GM12878 (cell line): ENCODE data around the gene GPR17. TPM values are rescaled to one million over a fixed set of nuclear protein-coding genes. Genes with fewer than 3 reads are reported as not detected.

Source experiments
- ATAC-seq: fragments of 200-7000 bp; cut with Tn5 transposase; 3 replicates; pipeline ENCODE4 v1.9.1; 2020; ENCODE audit warnings: mild to moderate bottlenecking, moderate library complexity
- BruUV-seq: library from RNA; stranded (reverse); fragments of 400-500 nt; replicated peaks from 2 replicates; lab custom pipeline; 2021; lab: Mats Ljungman, UMichigan
- CTCF ChIA-PET: fragments of 300-600 bp; sonication (Branson Sonifier 250); formaldehyde crosslinking; extraction: SDS; loops from one replicate; lab custom pipeline; 2021; ENCODE audit warnings: inconsistent platforms; lab: Yijun Ruan, JAX
- POLR2A ChIA-PET: fragments of 350-600 bp; formaldehyde crosslinking; extraction: SDS; loops from one replicate; lab custom pipeline; 2021; ENCODE audit warnings: inconsistent platforms; lab: Charles Lee
- RAD21 ChIA-PET: fragments of 300-600 bp; sonication (Branson Sonifier 250); formaldehyde crosslinking; loops from one replicate; lab custom pipeline; 2023; ENCODE audit warnings: antibody characterized with exemption; ENCODE audit not compliant: unreplicated experiment; lab: Charles Lee
- SMC1A ChIA-PET: fragments of 300-600 bp; sonication (Branson Sonifier 250); formaldehyde crosslinking; loops from one replicate; lab custom pipeline; 2023; ENCODE audit not compliant: unreplicated experiment, uncharacterized antibody; lab: Charles Lee
- DNase-seq: peaks from one replicate; pipeline ENCODE4 v3.0.0-alpha.2; 2011; ENCODE audit warnings: low read depth, low spot score
- FAIRE-seq: peaks from 3 replicates; lab custom pipeline; 2011; peaks lifted over from hg19 to GRCh38; lab: Jason Lieb, UNC
- H2AFZ ChIP-seq: 2 replicates; pipeline ENCODE4 v1.6.0; 2011; ENCODE audit warnings: low read depth, low read length, control low read depth; ENCODE audit not compliant: control insufficient read depth
- H3K27ac ChIP-seq: 2 replicates; pipeline ENCODE4 v1.5.1; 2011; ENCODE audit warnings: control low read depth; ENCODE audit not compliant: control insufficient read depth, insufficient read depth
- H3K27me3 ChIP-seq, 2 experiments: replicated peaks in 1 of 2; 2 replicates each; pipeline versions ENCODE4 v1.6.0 to v1.6.1; 2011; ENCODE audit warnings: low read length in 1 of 2; ENCODE audit not compliant: control insufficient read depth in 2 of 2, insufficient read depth in 2 of 2
- H3K36me3 ChIP-seq, 2 experiments: 2 replicates each; pipeline ENCODE4 v1.5.1; 2011; ENCODE audit warnings: low read length in 1 of 2; ENCODE audit not compliant: control insufficient read depth in 2 of 2, insufficient read depth in 2 of 2
- H3K4me1 ChIP-seq: 2 replicates; pipeline ENCODE4 v1.6.1; 2011; ENCODE audit warnings: mild to moderate bottlenecking, low read length, moderate library complexity, mixed read lengths; ENCODE audit not compliant: control insufficient read depth, insufficient read depth
- H3K4me2 ChIP-seq: 2 replicates; pipeline ENCODE4 v1.6.0; 2011; ENCODE audit warnings: control low read depth; ENCODE audit not compliant: control insufficient read depth, insufficient read depth
- H3K4me3 ChIP-seq: fragments of 200-600 bp; sonication (generic); 2 replicates; pipeline ENCODE4 v1.5.1; 2016
- H3K79me2 ChIP-seq: 2 replicates; pipeline ENCODE4 v1.6.0; 2011; ENCODE audit warnings: low read length; ENCODE audit not compliant: control insufficient read depth, insufficient read depth
- H3K9ac ChIP-seq: 2 replicates; pipeline ENCODE4 v1.8.0; 2011; ENCODE audit warnings: low read length, control low read depth, mixed read lengths; ENCODE audit not compliant: control insufficient read depth, insufficient read depth
- H3K9me3 ChIP-seq: replicated peaks from 3 replicates; pipeline ENCODE4 v1.5.1; 2011; ENCODE audit warnings: mild to moderate bottlenecking, low read length; ENCODE audit not compliant: control insufficient read depth, insufficient read depth
- H4K20me1 ChIP-seq: 2 replicates; pipeline ENCODE4 v1.6.0; 2011; ENCODE audit not compliant: control insufficient read depth, insufficient read depth
- ESRRA ChIP-seq: IDR thresholded peaks from 2 replicates; pipeline ENCODE4 v1.6.1; 2012; ENCODE audit warnings: mild to moderate bottlenecking, low read length, improper control_type of control experiment
- WGBS: methylation state at CpG from one replicate; pipeline ENCODE4 v1.1.6; 2016; ENCODE audit warnings: low lambda C conversion rate; ENCODE audit not compliant: insufficient replicate concordance, insufficient coverage; ENCODE audit errors: missing lambda C conversion rate; 5-methylcytosine and 5-hydroxymethylcytosine counted together
- in situ Hi-C: fragments of 300-500 bp; cut with MboI; formaldehyde crosslinking; loops from 9 replicates; pipeline ENCODE4 v1.14.3; 2018; ENCODE audit warnings: mixed read lengths
- intact Hi-C: fragments of 100-400 bp; cut with micrococcal nuclease; formaldehyde crosslinking; loops from one replicate; pipeline ENCODE4 v1.14.2; 2022; ENCODE audit not compliant: unreplicated experiment
- polyA plus RNA-seq, 11 experiments: library from polyadenylated mRNA; depleted of rRNA in 4 of 11; unstranded in 6 of 11; stranded (reverse) in 5 of 11; fragments of >200 nt; fragmentation: Nextera tagmentation in 4 of 11; fragmentation: Illumina TruSeq in 1 of 11; extraction: Ambion mirVana in 4 of 11; extraction: Trizol in 1 of 11; gene quantifications; 1 replicate in 1 of 11; 2 replicates in 10 of 11; pipeline versions ENCODE4 v1.2.1 to v1.2.3, GENCODE V29; 2011 to 2016; ENCODE audit warnings: inconsistent platforms in 2 of 11, missing spikeins in 2 of 11, low read depth in 1 of 11
- total RNA-seq, 4 experiments: library from RNA; depleted of rRNA in 3 of 4; stranded (reverse); fragments of >200 nt in 3 of 4; fragmentation: Illumina TruSeq in 1 of 4; extraction: Trizol in 1 of 4; gene quantifications; 2 replicates each; pipeline versions ENCODE4 v1.2.1 to v1.2.3, GENCODE V29; 2013 to 2021
- TF ChIP-seq, protein P1 (sequence below): fragments of 450-650 bp; IDR thresholded peaks from 2 replicates; pipeline ENCODE4 v1.6.1; 2017; ENCODE audit warnings: low read depth, mild to moderate bottlenecking, moderate library complexity
- TF ChIP-seq, protein P2 (sequence below): fragments of 450-650 bp; IDR thresholded peaks from 2 replicates; pipeline ENCODE4 v1.6.1; 2016; ENCODE audit warnings: mild to moderate bottlenecking

The GPR17 gene
- total and polyA plus RNA-seq, 10 of the 15 experiments (the other 5 are each of a cell fraction or from before 2014, with no cell fraction given) = not detected

DNA sequence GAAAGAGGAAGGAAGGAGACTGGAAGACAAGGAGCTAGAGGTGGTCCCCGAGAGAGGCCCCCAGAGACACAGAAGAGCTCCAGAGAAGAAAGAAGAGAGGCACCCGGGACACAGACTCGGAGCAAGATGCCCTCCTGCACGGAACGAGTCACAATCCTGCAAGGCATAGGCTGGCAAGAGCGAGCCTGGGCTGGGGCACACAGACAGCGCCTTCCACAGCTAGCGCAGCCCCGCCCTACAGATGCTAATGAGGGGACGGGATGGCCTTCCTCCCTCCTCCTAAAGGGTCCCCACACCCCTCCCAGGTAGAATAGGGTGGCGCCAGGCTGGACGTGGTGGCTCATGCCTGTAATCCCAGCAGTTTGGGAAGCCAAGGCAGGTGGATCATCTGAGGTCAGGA is 19.8 kb upstream of the GPR17 start:
- SMC1A ChIA-PET = no interaction called here
- Histone ChIP-seq H3K27me3 (no peaks in the 10 kb centered on the region), H3K4me3 (no peak overlapping the region), H3K9me3 (no peaks in the 10 kb centered on the region), H2AFZ (no peak overlapping the region), H3K36me3 (no peaks in the 10 kb centered on the region), H3K4me1 (no peaks in the 10 kb centered on the region), H3K27ac (no peak overlapping the region), H3K9ac (no peak overlapping the region), H3K79me2 (no peaks in the 10 kb centered on the region), H3K4me2 (no peak overlapping the region), H4K20me1 (no peaks in the 10 kb centered on the region)
- no TSS peak for BruUV-seq
- no peak for DNase-seq
- intact Hi-C loops = no loop called here
- RAD21 ChIA-PET = no interaction called here
- in situ Hi-C loops = no loop called here
- CTCF ChIA-PET = interaction anchor here (0.6 kb wide), 1 partner anchor 13 kb away, joined by 3 read pairs; no protein-coding TSS in a partner anchor
- no peak for ATAC-seq
- FAIRE-seq = no peak
- POLR2A ChIA-PET = no interaction called here
- WGBS = 53% methylated on average over 12 of the region's 12 CpGs
- TF ChIP-seq, protein P1, sequence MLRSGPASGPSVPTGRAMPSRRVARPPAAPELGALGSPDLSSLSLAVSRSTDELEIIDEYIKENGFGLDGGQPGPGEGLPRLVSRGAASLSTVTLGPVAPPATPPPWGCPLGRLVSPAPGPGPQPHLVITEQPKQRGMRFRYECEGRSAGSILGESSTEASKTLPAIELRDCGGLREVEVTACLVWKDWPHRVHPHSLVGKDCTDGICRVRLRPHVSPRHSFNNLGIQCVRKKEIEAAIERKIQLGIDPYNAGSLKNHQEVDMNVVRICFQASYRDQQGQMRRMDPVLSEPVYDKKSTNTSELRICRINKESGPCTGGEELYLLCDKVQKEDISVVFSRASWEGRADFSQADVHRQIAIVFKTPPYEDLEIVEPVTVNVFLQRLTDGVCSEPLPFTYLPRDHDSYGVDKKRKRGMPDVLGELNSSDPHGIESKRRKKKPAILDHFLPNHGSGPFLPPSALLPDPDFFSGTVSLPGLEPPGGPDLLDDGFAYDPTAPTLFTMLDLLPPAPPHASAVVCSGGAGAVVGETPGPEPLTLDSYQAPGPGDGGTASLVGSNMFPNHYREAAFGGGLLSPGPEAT = no peak
- TF ChIP-seq, protein P2, sequence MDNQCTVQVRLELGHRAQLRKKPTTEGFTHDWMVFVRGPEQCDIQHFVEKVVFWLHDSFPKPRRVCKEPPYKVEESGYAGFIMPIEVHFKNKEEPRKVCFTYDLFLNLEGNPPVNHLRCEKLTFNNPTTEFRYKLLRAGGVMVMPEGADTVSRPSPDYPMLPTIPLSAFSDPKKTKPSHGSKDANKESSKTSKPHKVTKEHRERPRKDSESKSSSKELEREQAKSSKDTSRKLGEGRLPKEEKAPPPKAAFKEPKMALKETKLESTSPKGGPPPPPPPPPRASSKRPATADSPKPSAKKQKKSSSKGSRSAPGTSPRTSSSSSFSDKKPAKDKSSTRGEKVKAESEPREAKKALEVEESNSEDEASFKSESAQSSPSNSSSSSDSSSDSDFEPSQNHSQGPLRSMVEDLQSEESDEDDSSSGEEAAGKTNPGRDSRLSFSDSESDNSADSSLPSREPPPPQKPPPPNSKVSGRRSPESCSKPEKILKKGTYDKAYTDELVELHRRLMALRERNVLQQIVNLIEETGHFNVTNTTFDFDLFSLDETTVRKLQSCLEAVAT = no peak
- no peak for TF ChIP-seq ESRRA
